AG09309 (cell line): ENCODE measurements around the gene SCP2.

Experiments
- DNase-seq: peaks from one replicate; pipeline ENCODE4 v3.0.0-alpha.2; 2010; ENCODE audit warnings: low read depth
- H3K4me3 ChIP-seq: 2 replicates; pipeline ENCODE4 v1.5.1; 2011; ENCODE audit warnings: mild to moderate bottlenecking, low read depth, low read length, moderate library complexity; ENCODE audit not compliant: control insufficient read depth
- TF ChIP-seq, protein P1 (sequence below): IDR thresholded peaks from 2 replicates; pipeline ENCODE4 v1.5.1; 2011; ENCODE audit warnings: mild to moderate bottlenecking, low read depth, low read length, inconsistent platforms; ENCODE audit not compliant: insufficient read depth, control insufficient read depth; ENCODE audit errors: missing control alignments

SCP2 gene

DNA sequence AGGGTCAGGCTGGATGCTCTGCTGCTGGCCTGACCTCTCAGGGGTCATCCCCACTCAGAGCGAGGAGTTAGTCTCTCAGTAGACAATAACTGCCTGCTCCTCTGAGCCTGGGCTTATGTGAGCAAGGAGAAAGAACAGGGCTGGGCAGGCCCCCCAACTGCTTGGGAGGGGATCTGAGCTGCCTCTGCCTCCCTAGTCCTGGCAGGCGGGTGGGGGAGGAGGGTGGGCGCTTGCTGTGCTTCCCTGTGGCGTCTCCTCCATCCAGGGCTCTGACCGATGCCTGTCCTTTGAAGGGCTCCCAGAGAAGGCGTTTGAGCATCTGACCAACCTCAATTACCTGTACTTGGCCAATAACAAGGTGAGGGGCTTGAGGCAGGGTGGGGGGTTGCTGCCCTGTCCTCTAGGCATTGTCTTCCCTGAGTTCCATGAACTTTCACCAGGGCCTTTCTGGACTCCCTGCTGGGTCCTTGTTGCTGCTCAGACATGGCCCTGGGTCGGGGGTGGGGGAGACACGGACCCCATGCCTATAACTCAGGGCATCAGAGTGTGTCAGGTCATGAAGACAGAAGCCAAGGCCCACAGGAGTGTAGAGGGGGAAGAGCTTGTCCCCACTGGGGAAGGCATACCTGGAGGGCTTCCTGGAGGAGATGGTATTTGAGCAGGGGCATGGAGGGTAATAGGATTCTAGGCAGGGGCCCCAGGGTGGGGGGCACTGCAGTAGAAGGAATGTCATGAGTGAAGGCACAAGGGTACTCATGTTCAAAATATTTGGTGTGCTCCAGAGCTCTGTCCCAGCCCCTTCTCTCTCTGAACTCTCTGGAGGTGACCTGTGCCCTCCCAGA, 147.5 kb downstream of the SCP2 start:
- H3K4me3 ChIP-seq, result no peak overlapping the region
- DNase-seq, result no peak
- TF ChIP-seq, protein P1, sequence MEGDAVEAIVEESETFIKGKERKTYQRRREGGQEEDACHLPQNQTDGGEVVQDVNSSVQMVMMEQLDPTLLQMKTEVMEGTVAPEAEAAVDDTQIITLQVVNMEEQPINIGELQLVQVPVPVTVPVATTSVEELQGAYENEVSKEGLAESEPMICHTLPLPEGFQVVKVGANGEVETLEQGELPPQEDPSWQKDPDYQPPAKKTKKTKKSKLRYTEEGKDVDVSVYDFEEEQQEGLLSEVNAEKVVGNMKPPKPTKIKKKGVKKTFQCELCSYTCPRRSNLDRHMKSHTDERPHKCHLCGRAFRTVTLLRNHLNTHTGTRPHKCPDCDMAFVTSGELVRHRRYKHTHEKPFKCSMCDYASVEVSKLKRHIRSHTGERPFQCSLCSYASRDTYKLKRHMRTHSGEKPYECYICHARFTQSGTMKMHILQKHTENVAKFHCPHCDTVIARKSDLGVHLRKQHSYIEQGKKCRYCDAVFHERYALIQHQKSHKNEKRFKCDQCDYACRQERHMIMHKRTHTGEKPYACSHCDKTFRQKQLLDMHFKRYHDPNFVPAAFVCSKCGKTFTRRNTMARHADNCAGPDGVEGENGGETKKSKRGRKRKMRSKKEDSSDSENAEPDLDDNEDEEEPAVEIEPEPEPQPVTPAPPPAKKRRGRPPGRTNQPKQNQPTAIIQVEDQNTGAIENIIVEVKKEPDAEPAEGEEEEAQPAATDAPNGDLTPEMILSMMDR, result no peak

DNA sequence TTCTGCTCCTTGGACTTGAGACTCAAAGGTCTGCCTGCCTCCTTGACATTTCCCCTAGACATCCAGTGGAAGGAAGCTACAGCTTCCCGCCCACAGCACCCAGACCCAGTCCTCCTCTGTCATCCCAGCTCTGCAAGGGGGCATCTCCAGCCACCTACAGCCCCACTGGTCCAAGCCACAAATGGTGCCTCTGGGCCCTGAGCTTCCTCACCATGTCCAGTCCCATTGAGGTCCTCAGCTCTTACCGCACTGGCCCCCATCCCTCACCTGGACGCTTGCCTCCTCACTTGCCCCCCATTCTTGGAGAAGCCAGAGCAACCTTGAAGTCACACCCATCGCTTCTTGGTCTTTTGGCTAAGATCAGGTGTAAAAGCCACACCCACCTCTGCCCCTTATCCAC, 148.1 kb downstream of the SCP2 start:
- no peak for DNase-seq
- TF ChIP-seq, protein P1, result no peak
- no peak overlapping the region for H3K4me3 ChIP-seq

DNA sequence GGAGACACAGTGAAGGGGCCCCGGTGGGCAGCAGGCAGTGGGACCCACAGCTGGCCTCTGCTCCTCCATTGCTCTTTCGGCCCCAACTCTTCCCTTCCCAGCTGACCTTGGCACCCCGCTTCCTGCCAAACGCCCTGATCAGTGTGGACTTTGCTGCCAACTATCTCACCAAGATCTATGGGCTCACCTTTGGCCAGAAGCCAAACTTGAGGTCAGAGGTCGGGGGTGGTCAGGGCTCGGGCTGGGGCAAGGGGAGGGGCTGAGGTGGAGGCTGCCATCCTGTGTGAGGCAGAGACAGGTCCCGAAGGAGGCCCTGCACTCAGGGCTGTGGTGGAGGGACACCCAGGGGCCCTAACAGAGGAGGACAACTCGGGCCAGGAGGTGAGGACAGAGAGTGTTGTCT, 148.7 kb downstream of the SCP2 start:
- no peak for DNase-seq
- no peak overlapping the region for H3K4me3 ChIP-seq
- TF ChIP-seq, protein P1, result no peak

DNA sequence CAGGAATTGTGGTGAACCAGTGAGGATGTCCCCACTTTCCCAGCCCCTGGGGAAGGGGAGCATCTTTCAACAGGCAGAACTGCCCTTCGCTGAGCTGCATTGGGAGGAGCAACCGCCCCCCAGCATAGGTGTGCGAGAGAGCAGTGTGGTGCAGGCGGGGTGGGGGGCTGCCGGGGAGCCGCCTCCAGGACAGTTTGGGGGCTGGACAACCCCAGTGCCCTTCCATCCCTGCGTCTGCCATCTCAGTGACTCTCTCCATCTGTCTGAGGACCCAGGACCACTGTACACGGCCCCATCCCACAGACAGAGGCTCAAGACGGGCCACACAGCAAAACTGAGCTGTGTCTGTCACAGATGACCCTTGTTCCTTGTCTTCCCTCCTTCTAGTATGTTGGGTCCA, 149.1 kb downstream of the SCP2 start:
- DNase-seq, result no peak
- H3K4me3 ChIP-seq, result no peak overlapping the region
- TF ChIP-seq, protein P1, result no peak

DNA sequence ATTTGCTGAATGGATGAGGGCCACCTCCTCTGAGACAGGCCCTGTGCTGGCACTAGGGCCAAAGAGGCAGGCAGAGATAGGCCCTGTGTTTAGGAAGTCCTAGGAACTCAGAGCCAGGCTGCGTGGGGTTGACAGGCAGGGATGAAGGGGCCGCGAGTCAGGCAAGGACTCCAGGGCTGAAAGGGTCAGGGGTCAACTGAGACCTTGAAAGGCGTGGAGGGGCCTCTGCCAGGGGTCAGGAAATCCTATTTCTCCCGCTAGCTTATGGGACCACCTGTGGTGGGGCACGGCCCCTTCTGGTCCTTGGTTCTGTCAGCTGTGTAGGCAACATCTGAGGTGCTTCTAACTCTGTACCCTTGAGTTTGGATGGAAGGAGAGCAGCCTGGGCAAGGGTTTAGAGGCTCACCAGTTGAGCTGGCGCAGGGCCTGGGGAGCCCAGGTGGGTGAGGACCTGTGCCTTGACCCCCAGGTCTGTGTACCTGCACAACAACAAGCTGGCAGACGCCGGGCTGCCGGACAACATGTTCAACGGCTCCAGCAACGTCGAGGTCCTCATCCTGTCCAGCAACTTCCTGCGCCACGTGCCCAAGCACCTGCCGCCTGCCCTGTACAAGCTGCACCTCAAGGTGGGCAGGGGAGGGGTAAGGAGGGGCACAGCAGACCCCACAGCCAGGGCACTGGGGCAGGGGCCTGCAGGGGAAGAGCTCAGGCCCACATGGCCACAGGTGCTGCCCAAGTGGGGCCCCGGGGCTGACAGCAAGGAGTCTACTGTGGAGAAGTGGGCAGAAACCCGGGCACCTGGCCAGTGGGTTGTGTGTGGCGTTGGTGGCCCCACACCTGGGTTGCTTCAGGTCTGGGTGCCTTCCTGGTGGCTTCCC, 149.9 kb downstream of the SCP2 start:
- no peak overlapping the region for H3K4me3 ChIP-seq
- TF ChIP-seq, protein P1, result no peak
- no peak for DNase-seq

DNA sequence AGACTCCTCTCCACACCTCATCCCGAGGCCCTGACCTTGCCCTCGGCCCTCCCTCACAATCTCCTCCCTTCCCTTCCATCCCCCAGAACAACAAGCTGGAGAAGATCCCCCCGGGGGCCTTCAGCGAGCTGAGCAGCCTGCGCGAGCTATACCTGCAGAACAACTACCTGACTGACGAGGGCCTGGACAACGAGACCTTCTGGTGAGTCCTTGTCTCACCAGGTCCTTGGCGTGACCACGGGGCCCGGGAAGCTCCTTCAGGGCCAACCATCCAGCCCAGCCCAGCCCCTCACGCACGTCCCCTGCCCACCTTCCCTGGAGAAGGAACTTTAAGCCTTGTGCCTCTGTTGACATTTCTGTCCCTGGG, 150.5 kb downstream of the SCP2 start:
- no peak overlapping the region for H3K4me3 ChIP-seq
- DNase-seq, result no peak
- TF ChIP-seq, protein P1, result no peak
